NCI-H2107 treated with DMSO at 0.1 percent for 48 hours (cell line): ENCODE measurements around the gene WDR18.

Experiments
- DNase-seq: peaks from one replicate; lab custom pipeline; 2025; ENCODE audit not compliant: unreplicated experiment; lab: John Stamatoyannopoulos, UW

WDR18 gene, protein sequence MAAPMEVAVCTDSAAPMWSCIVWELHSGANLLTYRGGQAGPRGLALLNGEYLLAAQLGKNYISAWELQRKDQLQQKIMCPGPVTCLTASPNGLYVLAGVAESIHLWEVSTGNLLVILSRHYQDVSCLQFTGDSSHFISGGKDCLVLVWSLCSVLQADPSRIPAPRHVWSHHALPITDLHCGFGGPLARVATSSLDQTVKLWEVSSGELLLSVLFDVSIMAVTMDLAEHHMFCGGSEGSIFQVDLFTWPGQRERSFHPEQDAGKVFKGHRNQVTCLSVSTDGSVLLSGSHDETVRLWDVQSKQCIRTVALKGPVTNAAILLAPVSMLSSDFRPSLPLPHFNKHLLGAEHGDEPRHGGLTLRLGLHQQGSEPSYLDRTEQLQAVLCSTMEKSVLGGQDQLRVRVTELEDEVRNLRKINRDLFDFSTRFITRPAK

GRCh38 chr19:984165-984967, at the start of gene WDR18:
TSS of gene WDR18 (plus strand) at chr19:984345. CDS start at chr19:984354, 9 bp downstream.
- peak; percentile 62 for DNase-seq

DNA sequence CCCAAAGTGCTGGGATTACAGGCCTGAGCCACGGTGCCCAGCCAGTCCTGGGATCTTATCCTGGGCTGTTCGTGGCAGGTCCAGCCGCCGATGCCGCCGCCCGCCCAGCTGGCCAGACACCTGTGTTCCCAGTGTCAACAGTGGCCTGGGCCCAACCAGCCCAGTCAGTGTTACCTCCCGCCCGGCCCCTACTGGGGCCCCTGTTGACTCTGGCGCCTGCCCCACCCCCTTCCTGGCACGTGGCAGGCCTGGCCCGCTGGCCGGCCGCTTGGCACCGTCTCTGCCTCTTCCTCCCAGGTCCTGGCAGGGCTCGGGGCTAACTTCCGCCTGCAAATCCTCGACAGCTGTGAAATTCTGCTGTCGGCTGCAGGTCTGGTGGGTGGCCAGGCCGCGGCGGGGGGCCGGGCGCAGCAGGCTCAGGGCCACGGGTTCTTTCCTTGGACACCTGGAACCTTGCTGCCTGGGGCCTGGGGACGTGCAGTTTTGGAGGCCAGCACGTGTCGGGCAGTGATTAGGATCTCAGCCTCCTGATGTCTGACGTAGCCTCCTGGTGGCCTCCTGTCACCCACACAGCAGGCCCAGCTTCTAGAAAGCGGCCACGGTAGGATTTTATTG, 49.2 kb upstream of the WDR18 start:
- DNase-seq = no peak

DNA sequence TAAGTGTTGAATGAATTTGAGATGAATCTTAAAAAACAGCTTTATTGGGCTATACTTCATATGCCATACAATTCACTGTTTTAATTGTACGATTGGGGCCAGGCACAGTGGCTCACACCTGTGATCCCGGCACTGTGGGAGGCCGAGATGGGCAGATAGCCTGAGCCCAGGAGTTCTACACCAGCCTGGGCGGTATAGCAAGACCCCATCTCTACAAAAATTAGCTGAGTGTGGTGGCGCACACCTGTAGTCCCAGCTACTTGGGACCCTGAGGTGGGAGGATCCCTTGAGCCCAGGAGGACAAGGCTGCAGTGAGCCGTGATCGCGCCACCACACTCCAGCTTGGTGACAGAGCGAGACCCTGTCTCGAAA, 48.0 kb upstream of the WDR18 start:
- no peak for DNase-seq

DNA sequence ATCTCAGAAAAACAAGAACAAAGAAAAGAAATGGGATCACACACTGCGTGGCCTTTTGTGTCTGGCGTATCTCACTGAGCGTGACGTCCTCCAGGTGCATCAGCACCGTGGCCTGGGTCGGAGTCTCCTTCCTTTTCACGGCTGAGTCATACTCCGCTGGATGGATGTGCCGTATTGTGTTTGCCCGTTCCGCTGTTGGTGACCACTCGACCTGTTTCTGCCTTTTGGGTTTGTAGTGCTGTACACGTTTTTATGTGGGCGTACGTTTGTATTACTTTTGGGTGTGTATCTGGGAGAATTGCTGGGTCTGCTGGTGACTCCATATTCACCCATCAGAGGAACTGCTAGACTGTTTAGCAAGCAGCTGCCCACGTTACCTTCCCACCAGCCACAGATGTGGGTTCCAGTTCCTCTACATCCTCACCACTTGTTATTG, 46.9 kb upstream of the WDR18 start:
- DNase-seq = no peak

DNA sequence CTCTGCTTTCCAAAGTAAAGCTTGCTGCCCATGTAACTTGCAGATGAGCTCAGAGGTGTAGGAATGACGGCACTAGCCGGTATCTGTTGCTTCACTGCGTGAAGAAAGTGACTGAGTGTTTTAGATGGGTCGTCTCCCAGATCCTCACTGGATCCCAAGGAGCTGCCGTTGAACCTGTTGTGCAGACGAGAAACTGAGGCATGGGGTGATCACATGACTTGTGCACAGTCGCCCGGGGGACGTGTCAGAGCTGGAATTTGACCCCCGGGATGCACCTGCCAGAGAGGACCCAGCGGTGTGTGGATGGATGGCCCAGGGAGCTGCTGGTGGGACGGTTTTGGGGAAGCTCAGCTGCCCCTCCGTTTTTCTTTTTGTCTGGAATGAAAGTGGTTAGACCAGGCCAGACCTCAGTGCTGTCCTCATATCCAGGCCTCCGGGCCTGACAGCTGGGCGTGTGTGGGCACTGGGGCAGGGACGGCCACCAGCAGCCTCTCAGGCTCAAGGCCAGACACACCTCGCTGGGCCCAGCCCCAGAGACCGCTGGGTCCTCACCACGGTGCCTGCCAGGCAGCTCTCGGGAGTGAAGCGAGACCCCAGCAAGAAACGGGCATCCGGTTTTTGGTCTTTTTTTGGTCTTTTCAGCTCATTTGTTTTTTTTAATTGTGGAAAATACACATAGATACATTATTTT, 45.8 kb upstream of the WDR18 start:
- DNase-seq = no peak

GRCh38 chr19:939439-939838, 44.7 kb upstream of the WDR18 start:
- no peak for DNase-seq

DNA sequence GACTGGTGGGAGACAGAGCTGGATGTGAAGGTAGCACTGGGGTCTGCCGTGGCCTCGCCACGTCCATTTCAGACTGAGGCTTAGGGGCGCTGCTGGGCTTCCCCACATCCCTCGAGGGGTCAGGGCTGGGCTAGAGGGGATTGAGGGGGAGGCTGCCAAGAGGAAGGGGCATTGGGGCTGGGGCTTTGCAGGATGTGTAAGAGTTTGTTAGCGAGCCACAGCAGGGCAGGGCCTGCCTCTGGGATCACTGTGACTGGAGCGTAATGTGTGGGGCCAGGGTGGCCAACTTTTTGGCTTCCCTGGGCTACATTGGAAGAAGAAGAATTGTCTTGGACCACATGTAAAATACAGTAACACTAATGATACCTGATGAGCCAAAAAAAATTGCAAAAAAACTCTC, 44.2 kb upstream of the WDR18 start:
- DNase-seq = no peak

GRCh38 chr19:940591-941291, 43.4 kb upstream of the WDR18 start:
- DNase-seq = peak; percentile 14

DNA sequence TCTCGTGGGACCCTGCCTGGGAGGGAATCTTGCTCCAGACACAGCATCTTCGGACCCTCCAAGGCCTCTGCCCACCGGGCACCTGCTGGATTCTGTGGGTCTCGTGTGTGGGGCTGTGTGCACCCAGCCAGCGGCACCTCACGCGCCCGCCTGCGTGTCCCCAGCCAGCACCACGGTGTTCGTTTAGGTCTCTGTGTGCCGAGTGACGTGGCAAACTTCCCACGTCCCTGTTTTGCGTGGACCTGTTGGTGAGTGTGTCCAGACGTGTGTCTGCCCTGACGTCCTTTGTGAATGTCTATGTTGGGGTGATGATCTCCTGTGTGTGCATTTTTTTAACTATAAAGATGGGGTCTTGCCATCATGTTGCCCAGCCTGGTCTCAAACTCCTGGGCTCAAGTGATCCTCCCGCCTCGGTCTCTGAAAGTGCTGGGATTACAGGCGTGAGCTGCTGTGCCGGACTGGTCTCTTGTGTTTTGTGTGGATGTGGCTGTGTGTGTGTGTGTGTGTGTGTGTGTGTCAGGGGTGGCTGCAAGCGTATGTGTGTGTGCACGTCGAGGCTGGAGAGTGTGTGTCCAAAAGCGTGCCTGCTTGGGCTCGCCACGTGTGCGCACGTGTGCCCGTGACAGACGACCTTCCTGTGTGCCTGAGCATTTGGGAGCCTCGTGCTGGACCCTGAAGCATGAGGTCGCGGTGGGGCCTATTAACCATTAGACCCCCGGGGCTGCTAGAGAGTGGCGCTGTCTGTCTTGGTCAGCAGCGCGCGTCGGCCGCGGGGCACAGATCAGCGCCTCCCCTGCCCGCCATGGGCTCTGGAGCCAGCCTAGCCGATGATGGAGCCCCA, 42.6 kb upstream of the WDR18 start:
- DNase-seq = no peak

DNA sequence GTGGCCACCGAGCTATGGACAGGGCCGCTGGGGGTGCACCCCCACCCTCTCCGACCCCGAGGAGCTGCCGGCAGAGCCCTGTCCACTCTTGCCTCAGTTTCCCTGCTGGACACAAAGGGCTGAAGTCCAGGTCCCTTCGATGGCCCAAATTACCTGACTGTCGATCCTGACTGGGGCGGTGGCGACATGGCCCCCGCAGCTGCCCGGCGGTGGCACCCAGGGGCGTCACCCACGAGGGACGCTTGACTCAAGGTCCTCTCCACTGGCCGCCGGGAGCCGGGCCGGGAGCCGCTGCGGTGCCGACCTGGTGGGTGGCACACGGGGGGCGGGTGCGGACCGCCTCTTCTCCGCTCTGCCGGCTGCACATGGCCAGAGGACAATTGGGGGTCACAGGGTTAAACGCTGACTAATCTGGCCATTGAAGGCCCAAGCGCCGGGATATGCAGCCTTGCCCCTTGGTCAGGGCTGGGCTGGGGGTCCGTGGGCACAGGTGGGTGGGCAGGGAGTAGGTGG, 42.0 kb upstream of the WDR18 start:
- no peak for DNase-seq

- DNase-seq = no peak
Measured at GRCh38 chr19:943551-944170, 40.5 kb upstream of the WDR18 start.

- no peak for DNase-seq
Measured at GRCh38 chr19:944171-944567, 40.0 kb upstream of the WDR18 start.

DNA sequence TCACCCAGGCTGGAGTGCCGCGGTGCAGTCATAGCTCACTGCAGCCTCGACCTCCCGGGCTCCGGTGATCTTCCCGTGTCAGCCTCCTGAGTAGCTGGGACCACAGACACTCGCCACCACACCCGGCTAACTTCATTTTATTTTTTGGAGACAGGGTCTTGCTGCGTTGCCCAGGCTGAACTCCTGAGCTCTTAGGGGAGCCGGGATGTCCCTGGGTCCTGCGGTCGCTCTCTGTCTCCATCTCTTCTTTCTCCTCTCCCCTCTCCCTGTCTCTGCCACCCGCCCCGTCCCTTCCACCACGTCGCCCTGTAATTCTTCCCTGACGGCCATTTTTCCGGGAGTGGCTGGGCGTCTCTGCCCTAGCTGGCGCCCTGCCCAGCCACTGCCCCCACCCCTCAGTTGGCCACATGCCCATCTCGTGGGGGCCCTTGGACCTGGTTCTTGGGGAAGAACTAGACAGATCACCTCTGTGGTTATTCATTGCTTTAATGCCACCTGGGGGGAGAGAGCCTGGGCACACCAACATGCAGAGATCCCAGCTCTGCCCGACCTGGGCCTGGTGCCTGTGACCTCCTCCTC, 39.4 kb upstream of the WDR18 start:
- no peak for DNase-seq

- no peak for DNase-seq
Measured at GRCh38 chr19:945401-946252, 38.5 kb upstream of the WDR18 start.

GRCh38 chr19:947090-947706, 36.9 kb upstream of the WDR18 start:
- DNase-seq = no peak

DNA sequence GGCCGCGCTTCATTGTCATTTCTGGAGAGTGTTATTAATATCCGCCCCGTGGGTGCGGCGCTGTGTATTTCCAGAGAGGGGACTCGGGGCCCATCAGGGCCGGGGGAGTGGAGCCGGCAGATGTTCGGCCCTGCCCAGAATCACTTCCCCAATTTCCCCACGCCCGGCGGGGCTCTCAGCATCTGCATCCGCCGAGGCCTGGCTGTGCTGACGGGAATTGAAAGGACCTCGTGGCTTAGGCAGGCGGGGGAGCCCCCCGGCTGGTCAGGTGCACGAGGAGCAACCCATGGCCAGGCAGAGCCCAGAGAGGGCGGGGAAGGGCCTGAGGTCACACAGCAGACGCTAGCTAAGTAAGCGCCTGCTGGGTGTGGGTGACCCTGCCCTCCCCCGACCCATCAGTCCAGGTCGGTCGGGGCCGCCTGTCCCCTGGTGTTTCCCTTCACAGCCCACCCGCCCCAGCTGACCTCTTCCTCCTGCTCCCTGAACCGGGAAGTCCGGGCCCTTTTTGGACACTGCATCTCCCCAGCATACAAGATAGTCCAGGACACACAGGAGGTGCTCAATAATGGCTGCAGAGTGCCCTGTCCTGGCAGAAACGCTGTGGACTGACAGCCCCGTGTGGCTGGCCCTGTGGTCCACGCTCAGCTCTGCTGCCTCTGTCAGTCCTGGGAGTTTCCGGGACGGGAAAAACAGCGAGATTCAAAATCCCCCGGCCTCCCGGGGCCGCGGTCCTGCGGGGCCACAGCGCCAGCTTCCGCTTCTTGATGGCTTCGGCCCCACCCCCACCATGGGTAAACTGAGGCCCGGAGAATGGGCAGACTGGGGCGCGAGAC, 36.2 kb upstream of the WDR18 start:
- no peak for DNase-seq
